ENCODE data around the gene CACNB4. TPM values are rescaled to one million over a fixed set of nuclear protein-coding genes. Genes with fewer than 3 reads are reported as not detected.

Gene CACNB4
- total RNA-seq, 1 experiment from 2014 or later = 1.00 TPM

DNA sequence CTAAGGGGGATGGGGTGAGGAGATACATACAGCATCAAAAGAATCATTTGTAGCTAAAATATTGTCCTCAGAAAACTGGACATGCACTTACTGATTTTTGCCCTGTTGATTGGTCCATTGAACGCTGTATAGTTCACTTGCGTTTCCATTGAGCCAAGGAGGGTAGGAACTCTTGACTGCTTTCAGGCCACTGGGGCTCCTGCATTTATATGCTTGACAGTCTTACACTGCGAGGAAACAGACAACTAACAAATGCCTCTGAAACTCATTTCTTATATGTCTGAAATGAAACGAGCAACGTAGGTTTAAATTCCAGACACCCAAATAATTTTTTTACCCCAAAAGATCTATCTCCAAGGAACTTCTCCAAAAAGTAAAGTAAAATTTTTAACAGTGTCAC is 312.8 kb downstream of the CACNB4 start:
- TF ChIP-seq, protein P1, sequence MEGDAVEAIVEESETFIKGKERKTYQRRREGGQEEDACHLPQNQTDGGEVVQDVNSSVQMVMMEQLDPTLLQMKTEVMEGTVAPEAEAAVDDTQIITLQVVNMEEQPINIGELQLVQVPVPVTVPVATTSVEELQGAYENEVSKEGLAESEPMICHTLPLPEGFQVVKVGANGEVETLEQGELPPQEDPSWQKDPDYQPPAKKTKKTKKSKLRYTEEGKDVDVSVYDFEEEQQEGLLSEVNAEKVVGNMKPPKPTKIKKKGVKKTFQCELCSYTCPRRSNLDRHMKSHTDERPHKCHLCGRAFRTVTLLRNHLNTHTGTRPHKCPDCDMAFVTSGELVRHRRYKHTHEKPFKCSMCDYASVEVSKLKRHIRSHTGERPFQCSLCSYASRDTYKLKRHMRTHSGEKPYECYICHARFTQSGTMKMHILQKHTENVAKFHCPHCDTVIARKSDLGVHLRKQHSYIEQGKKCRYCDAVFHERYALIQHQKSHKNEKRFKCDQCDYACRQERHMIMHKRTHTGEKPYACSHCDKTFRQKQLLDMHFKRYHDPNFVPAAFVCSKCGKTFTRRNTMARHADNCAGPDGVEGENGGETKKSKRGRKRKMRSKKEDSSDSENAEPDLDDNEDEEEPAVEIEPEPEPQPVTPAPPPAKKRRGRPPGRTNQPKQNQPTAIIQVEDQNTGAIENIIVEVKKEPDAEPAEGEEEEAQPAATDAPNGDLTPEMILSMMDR (IDR thresholded peaks at IDR 0.05; ENCODE audit: insufficient read depth in 1 of 2, low read depth in 1 of 2, low read length in 1 of 2, severe bottlenecking in 1 of 2, unreplicated experiment in 1 of 2) = no peak
- CTCF ChIA-PET = no interaction called here
- no peaks in the 10 kb centered on the region for H3K27me3 Mint-ChIP-seq (ENCODE audit: insufficient read depth, unreplicated experiment)
- POLR2A ChIA-PET = no interaction called here
- H3K4me1 Mint-ChIP-seq (ENCODE audit: low read depth, unreplicated experiment) = no peaks in the 10 kb centered on the region
- no peak for DNase-seq
- intact Hi-C loops (cut with micrococcal nuclease; ENCODE audit: unreplicated experiment) = no loop called here
- Histone ChIP-seq H3K9me3 (no peaks in the 10 kb centered on the region), H3K36me3 (ENCODE audit: control insufficient read depth, insufficient read depth, low read length) (no peaks in the 10 kb centered on the region), H3K4me1 (no peaks in the 10 kb centered on the region), H3K4me3 (ENCODE audit: low read depth, low read length) (no peak overlapping the region), H3K27me3 (replicated peaks; ENCODE audit: control insufficient read depth, insufficient read depth, low read length) (no peaks in the 10 kb centered on the region)
- H3K36me3 Mint-ChIP-seq (ENCODE audit: insufficient read depth, unreplicated experiment) = peaks cover 6% of the 10 kb centered on the region
- no peak overlapping the region for H3K27ac Mint-ChIP-seq (ENCODE audit: unreplicated experiment)
- no peaks in the 10 kb centered on the region for H3K9me3 Mint-ChIP-seq (ENCODE audit: unreplicated experiment)
- no TSS peak for BruUV-seq (replicated peaks)
- no peak overlapping the region for H3K4me3 Mint-ChIP-seq (ENCODE audit: unreplicated experiment)

GRCh38 chr2:151783133-151783520 is 315.7 kb downstream of the CACNB4 start:
- Histone ChIP-seq H3K4me1 (no peaks in the 10 kb centered on the region), H3K9me3 (no peaks in the 10 kb centered on the region), H3K36me3 (ENCODE audit: control insufficient read depth, insufficient read depth, low read length) (no peaks in the 10 kb centered on the region), H3K4me3 (ENCODE audit: low read depth, low read length) (no peak overlapping the region), H3K27me3 (replicated peaks; ENCODE audit: control insufficient read depth, insufficient read depth, low read length) (no peaks in the 10 kb centered on the region)
- intact Hi-C loops (cut with micrococcal nuclease; ENCODE audit: unreplicated experiment) = no loop called here
- POLR2A ChIA-PET = no interaction called here
- Mint-ChIP-seq H3K36me3 (ENCODE audit: insufficient read depth, unreplicated experiment) (peaks cover 8% of the 10 kb centered on the region), H3K27ac (ENCODE audit: unreplicated experiment) (no peak overlapping the region), H3K27me3 (ENCODE audit: insufficient read depth, unreplicated experiment) (no peaks in the 10 kb centered on the region), H3K4me3 (ENCODE audit: unreplicated experiment) (no peak overlapping the region), H3K4me1 (ENCODE audit: low read depth, unreplicated experiment) (no peaks in the 10 kb centered on the region), H3K9me3 (ENCODE audit: unreplicated experiment) (no peaks in the 10 kb centered on the region)
- CTCF ChIA-PET = no interaction called here
- no TSS peak for BruUV-seq (replicated peaks)
- TF ChIP-seq, protein P1 (IDR thresholded peaks at IDR 0.05; ENCODE audit: insufficient read depth in 1 of 2, low read depth in 1 of 2, low read length in 1 of 2, severe bottlenecking in 1 of 2, unreplicated experiment in 1 of 2) = no peak
- no peak for DNase-seq

Other genes with a start within 250 kb of the CACNB4 start
- gene STAM2, start 76.7 kb upstream of the CACNB4 start, total RNA-seq (2022) = 20.3 and 24.4 TPM in 2 replicates
- 38.0 and 38.2 TPM in 2 replicates for gene FMNL2, start 236.1 kb upstream of the CACNB4 start, total RNA-seq (2022)

Data from Caco-2 (cell line).